GM12878 (cell line): ENCODE data around the gene MGAT4C. TPM values are rescaled to one million over a fixed set of nuclear protein-coding genes. Genes with fewer than 3 reads are reported as not detected.

Experiments
- ATAC-seq: fragments of 200-7000 bp; cut with Tn5 transposase; 3 replicates; pipeline ENCODE4 v1.9.1; 2020; ENCODE audit warnings: mild to moderate bottlenecking, moderate library complexity
- BruUV-seq: library from RNA; stranded (reverse); fragments of 400-500 nt; replicated peaks from 2 replicates; lab custom pipeline; 2021; lab: Mats Ljungman, UMichigan
- CTCF ChIA-PET: fragments of 300-600 bp; sonication (Branson Sonifier 250); formaldehyde crosslinking; extraction: SDS; loops from one replicate; lab custom pipeline; 2021; ENCODE audit warnings: inconsistent platforms; lab: Yijun Ruan, JAX
- POLR2A ChIA-PET: fragments of 350-600 bp; formaldehyde crosslinking; extraction: SDS; loops from one replicate; lab custom pipeline; 2021; ENCODE audit warnings: inconsistent platforms; lab: Charles Lee
- RAD21 ChIA-PET: fragments of 300-600 bp; sonication (Branson Sonifier 250); formaldehyde crosslinking; loops from one replicate; lab custom pipeline; 2023; ENCODE audit warnings: antibody characterized with exemption; ENCODE audit not compliant: unreplicated experiment; lab: Charles Lee
- SMC1A ChIA-PET: fragments of 300-600 bp; sonication (Branson Sonifier 250); formaldehyde crosslinking; loops from one replicate; lab custom pipeline; 2023; ENCODE audit not compliant: unreplicated experiment, uncharacterized antibody; lab: Charles Lee
- DNase-seq: peaks from one replicate; pipeline ENCODE4 v3.0.0-alpha.2; 2011; ENCODE audit warnings: low read depth, low spot score
- FAIRE-seq: peaks from 3 replicates; lab custom pipeline; 2011; peaks lifted over from hg19 to GRCh38; lab: Jason Lieb, UNC
- H2AFZ ChIP-seq: 2 replicates; pipeline ENCODE4 v1.6.0; 2011; ENCODE audit warnings: low read depth, low read length, control low read depth; ENCODE audit not compliant: control insufficient read depth
- H3K27ac ChIP-seq: 2 replicates; pipeline ENCODE4 v1.5.1; 2011; ENCODE audit warnings: control low read depth; ENCODE audit not compliant: control insufficient read depth, insufficient read depth
- H3K27me3 ChIP-seq, 2 experiments: replicated peaks in 1 of 2; 2 replicates each; pipeline versions ENCODE4 v1.6.0 to v1.6.1; 2011; ENCODE audit warnings: low read length in 1 of 2; ENCODE audit not compliant: control insufficient read depth in 2 of 2, insufficient read depth in 2 of 2
- H3K36me3 ChIP-seq, 2 experiments: 2 replicates each; pipeline ENCODE4 v1.5.1; 2011; ENCODE audit warnings: low read length in 1 of 2; ENCODE audit not compliant: control insufficient read depth in 2 of 2, insufficient read depth in 2 of 2
- H3K4me1 ChIP-seq: 2 replicates; pipeline ENCODE4 v1.6.1; 2011; ENCODE audit warnings: mild to moderate bottlenecking, low read length, moderate library complexity, mixed read lengths; ENCODE audit not compliant: control insufficient read depth, insufficient read depth
- H3K4me2 ChIP-seq: 2 replicates; pipeline ENCODE4 v1.6.0; 2011; ENCODE audit warnings: control low read depth; ENCODE audit not compliant: control insufficient read depth, insufficient read depth
- H3K4me3 ChIP-seq: fragments of 200-600 bp; sonication (generic); 2 replicates; pipeline ENCODE4 v1.5.1; 2016
- H3K79me2 ChIP-seq: 2 replicates; pipeline ENCODE4 v1.6.0; 2011; ENCODE audit warnings: low read length; ENCODE audit not compliant: control insufficient read depth, insufficient read depth
- H3K9ac ChIP-seq: 2 replicates; pipeline ENCODE4 v1.8.0; 2011; ENCODE audit warnings: low read length, control low read depth, mixed read lengths; ENCODE audit not compliant: control insufficient read depth, insufficient read depth
- H3K9me3 ChIP-seq: replicated peaks from 3 replicates; pipeline ENCODE4 v1.5.1; 2011; ENCODE audit warnings: mild to moderate bottlenecking, low read length; ENCODE audit not compliant: control insufficient read depth, insufficient read depth
- H4K20me1 ChIP-seq: 2 replicates; pipeline ENCODE4 v1.6.0; 2011; ENCODE audit not compliant: control insufficient read depth, insufficient read depth
- BCL3 ChIP-seq: IDR thresholded peaks from 2 replicates; pipeline ENCODE4 v1.6.1; 2011; ENCODE audit warnings: borderline replicate concordance, low read depth, mild to moderate bottlenecking, moderate library complexity, low read length; ENCODE audit not compliant: insufficient read depth, poor library complexity, severe bottlenecking
- BMI1 ChIP-seq: fragments of 450-650 bp; IDR thresholded peaks from 2 replicates; pipeline ENCODE4 v1.6.1; 2016; ENCODE audit warnings: mild to moderate bottlenecking, moderate library complexity, borderline replicate concordance
- CBX3 ChIP-seq: fragments of 200-600 bp; sonication (generic); IDR thresholded peaks from 2 replicates; pipeline ENCODE4 v1.6.1; 2016; ENCODE audit warnings: low read depth, borderline replicate concordance
- E2F4 ChIP-seq: IDR thresholded peaks from 2 replicates; pipeline ENCODE4 v1.6.1; 2012; ENCODE audit warnings: low read depth, low read length, improper control_type of control experiment
- EZH2 ChIP-seq: IDR thresholded peaks from 2 replicates; pipeline ENCODE4 v1.6.1; 2012; ENCODE audit warnings: low read depth, mild to moderate bottlenecking, control low read depth, inconsistent platforms, low read length, borderline replicate concordance; ENCODE audit not compliant: control insufficient read depth
- IRF4 ChIP-seq: IDR thresholded peaks from 2 replicates; pipeline ENCODE4 v1.6.1; 2011; ENCODE audit warnings: low read depth, low read length
- NFYB ChIP-seq: IDR thresholded peaks from 2 replicates; pipeline ENCODE4 v1.6.1; 2011; ENCODE audit warnings: low read depth, mild to moderate bottlenecking, low read length, improper control_type of control experiment, moderate library complexity; ENCODE audit not compliant: insufficient read depth
- RCOR1 ChIP-seq: conservative IDR thresholded peaks from 2 replicates; pipeline ENCODE4 v1.6.1; 2012; ENCODE audit warnings: low read depth, low read length, improper control_type of control experiment
- SPI1 ChIP-seq: IDR thresholded peaks from 2 replicates; pipeline ENCODE4 v1.6.1; 2011; ENCODE audit warnings: low read depth, mild to moderate bottlenecking, low read length, moderate library complexity, borderline replicate concordance; ENCODE audit not compliant: insufficient read depth
- TARDBP ChIP-seq: IDR thresholded peaks from 2 replicates; pipeline ENCODE4 v1.6.1; 2016; ENCODE audit warnings: borderline replicate concordance
- WGBS: methylation state at CpG from one replicate; pipeline ENCODE4 v1.1.6; 2016; ENCODE audit warnings: low lambda C conversion rate; ENCODE audit not compliant: insufficient replicate concordance, insufficient coverage; ENCODE audit errors: missing lambda C conversion rate; 5-methylcytosine and 5-hydroxymethylcytosine counted together
- in situ Hi-C: fragments of 300-500 bp; cut with MboI; formaldehyde crosslinking; loops from 9 replicates; pipeline ENCODE4 v1.14.3; 2018; ENCODE audit warnings: mixed read lengths
- intact Hi-C: fragments of 100-400 bp; cut with micrococcal nuclease; formaldehyde crosslinking; loops from one replicate; pipeline ENCODE4 v1.14.2; 2022; ENCODE audit not compliant: unreplicated experiment
- polyA plus RNA-seq, 11 experiments: library from polyadenylated mRNA; depleted of rRNA in 4 of 11; unstranded in 6 of 11; stranded (reverse) in 5 of 11; fragments of >200 nt; fragmentation: Nextera tagmentation in 4 of 11; fragmentation: Illumina TruSeq in 1 of 11; extraction: Ambion mirVana in 4 of 11; extraction: Trizol in 1 of 11; gene quantifications; 1 replicate in 1 of 11; 2 replicates in 10 of 11; pipeline versions ENCODE4 v1.2.1 to v1.2.3, GENCODE V29; 2011 to 2016; ENCODE audit warnings: inconsistent platforms in 2 of 11, missing spikeins in 2 of 11, low read depth in 1 of 11
- total RNA-seq, 4 experiments: library from RNA; depleted of rRNA in 3 of 4; stranded (reverse); fragments of >200 nt in 3 of 4; fragmentation: Illumina TruSeq in 1 of 4; extraction: Trizol in 1 of 4; gene quantifications; 2 replicates each; pipeline versions ENCODE4 v1.2.1 to v1.2.3, GENCODE V29; 2013 to 2021
- TF ChIP-seq, protein P1 (sequence below): IDR thresholded peaks from 2 replicates; pipeline ENCODE4 v1.6.1; 2012; ENCODE audit warnings: improper control_type of control experiment, low read depth, low read length; ENCODE audit not compliant: insufficient replicate concordance

The MGAT4C gene
- total and polyA plus RNA-seq, 10 of the 15 experiments (the other 5 are each of a cell fraction or from before 2014, with no cell fraction given) = not detected

DNA sequence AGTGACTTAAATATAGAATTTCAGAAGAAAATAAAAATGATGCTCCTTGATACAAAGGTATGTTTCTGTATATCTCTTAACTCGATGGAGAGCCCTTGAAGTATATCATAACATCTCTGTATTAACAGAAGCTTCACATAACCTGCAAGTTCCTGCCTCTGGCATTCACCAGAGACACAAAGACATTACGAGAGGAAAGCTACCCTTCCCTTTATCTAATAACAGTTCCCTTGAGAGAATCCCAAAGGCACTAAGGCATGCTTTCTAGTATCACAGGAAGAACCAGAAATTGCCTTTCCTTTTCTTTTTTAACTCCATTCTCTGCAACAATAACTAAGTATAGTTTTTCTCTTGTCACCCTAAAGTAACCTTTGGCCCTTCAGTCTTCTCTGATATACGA lies 164.5 kb downstream of the MGAT4C start:
- no peak overlapping the region for H3K4me3 ChIP-seq
- no peaks in the 10 kb centered on the region for H3K36me3 ChIP-seq
- 2% methylated on average over 3 of the region's 3 CpGs for WGBS
- no TSS peak for BruUV-seq
- ATAC-seq (no peak), DNase-seq (no peak)
- RAD21 ChIA-PET = no interaction called here
- H2AFZ ChIP-seq = no peak overlapping the region
- no peaks in the 10 kb centered on the region for H3K9me3 ChIP-seq
- TF ChIP-seq BCL3 = no peak
- TF ChIP-seq, all 136 proteins: peak for 0
- Histone ChIP-seq H3K4me2 (no peak overlapping the region), H3K79me2 (no peaks in the 10 kb centered on the region), H3K9ac (no peak overlapping the region), H3K27me3 (no peaks in the 10 kb centered on the region), H3K4me1 (no peaks in the 10 kb centered on the region), H3K27ac (no peak overlapping the region), H4K20me1 (no peaks in the 10 kb centered on the region)
- ChIA-PET CTCF (no interaction called here), SMC1A (no interaction called here), POLR2A (no interaction called here)
- in situ Hi-C loops (no loop called here), intact Hi-C loops (no loop called here)
- no peak for FAIRE-seq

- H3K4me1 ChIP-seq = no peaks in the 10 kb centered on the region
- in situ Hi-C loops = no loop called here
- H3K4me3 ChIP-seq = no peak overlapping the region
- CTCF ChIA-PET = no interaction called here
- no peak overlapping the region for H2AFZ ChIP-seq
- no peaks in the 10 kb centered on the region for H3K79me2 ChIP-seq
- no peak for FAIRE-seq
- no peak for DNase-seq
- no peaks in the 10 kb centered on the region for H3K36me3 ChIP-seq
- no peak overlapping the region for H3K9ac ChIP-seq
- RAD21 ChIA-PET = no interaction called here
- no TSS peak for BruUV-seq
- no peak for ATAC-seq
- H4K20me1 ChIP-seq = no peaks in the 10 kb centered on the region
- POLR2A ChIA-PET = no interaction called here
- H3K27me3 ChIP-seq = no peaks in the 10 kb centered on the region
- H3K4me2 ChIP-seq = no peak overlapping the region
- H3K27ac ChIP-seq = no peak overlapping the region
- no peaks in the 10 kb centered on the region for H3K9me3 ChIP-seq
- SMC1A ChIA-PET = no interaction called here
- intact Hi-C loops = no loop called here
- TF ChIP-seq, protein P1, sequence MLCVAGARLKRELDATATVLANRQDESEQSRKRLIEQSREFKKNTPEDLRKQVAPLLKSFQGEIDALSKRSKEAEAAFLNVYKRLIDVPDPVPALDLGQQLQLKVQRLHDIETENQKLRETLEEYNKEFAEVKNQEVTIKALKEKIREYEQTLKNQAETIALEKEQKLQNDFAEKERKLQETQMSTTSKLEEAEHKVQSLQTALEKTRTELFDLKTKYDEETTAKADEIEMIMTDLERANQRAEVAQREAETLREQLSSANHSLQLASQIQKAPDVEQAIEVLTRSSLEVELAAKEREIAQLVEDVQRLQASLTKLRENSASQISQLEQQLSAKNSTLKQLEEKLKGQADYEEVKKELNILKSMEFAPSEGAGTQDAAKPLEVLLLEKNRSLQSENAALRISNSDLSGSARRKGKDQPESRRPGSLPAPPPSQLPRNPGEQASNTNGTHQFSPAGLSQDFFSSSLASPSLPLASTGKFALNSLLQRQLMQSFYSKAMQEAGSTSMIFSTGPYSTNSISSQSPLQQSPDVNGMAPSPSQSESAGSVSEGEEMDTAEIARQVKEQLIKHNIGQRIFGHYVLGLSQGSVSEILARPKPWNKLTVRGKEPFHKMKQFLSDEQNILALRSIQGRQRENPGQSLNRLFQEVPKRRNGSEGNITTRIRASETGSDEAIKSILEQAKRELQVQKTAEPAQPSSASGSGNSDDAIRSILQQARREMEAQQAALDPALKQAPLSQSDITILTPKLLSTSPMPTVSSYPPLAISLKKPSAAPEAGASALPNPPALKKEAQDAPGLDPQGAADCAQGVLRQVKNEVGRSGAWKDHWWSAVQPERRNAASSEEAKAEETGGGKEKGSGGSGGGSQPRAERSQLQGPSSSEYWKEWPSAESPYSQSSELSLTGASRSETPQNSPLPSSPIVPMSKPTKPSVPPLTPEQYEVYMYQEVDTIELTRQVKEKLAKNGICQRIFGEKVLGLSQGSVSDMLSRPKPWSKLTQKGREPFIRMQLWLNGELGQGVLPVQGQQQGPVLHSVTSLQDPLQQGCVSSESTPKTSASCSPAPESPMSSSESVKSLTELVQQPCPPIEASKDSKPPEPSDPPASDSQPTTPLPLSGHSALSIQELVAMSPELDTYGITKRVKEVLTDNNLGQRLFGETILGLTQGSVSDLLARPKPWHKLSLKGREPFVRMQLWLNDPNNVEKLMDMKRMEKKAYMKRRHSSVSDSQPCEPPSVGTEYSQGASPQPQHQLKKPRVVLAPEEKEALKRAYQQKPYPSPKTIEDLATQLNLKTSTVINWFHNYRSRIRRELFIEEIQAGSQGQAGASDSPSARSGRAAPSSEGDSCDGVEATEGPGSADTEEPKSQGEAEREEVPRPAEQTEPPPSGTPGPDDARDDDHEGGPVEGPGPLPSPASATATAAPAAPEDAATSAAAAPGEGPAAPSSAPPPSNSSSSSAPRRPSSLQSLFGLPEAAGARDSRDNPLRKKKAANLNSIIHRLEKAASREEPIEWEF = no peak
- TF ChIP-seq CBX3 = no peak
- TF ChIP-seq TARDBP = no peak
- TF ChIP-seq BMI1 = no peak
- no peak for TF ChIP-seq EZH2
- no peak for TF ChIP-seq IRF4
- no peak for TF ChIP-seq SPI1
- no peak for TF ChIP-seq E2F4
- TF ChIP-seq NFYB = no peak
- no peak for TF ChIP-seq RCOR1
Measured at GRCh38 chr12:86081843-86082242, 174.3 kb downstream of the MGAT4C start.
